D721Med (cell line): Measurements from ENCODE around the gene SLC26A2.

ENCODE experiments used
- DNase-seq: peaks from one replicate; pipeline ENCODE4 v3.0.0; 2011; ENCODE audit warnings: low spot score; ENCODE audit not compliant: insufficient read length
- FAIRE-seq: peaks from 2 replicates; lab custom pipeline; 2011; peaks lifted over from hg19 to GRCh38; lab: Jason Lieb, UNC
- TF ChIP-seq, protein P1 (sequence below): IDR thresholded peaks from 2 replicates; pipeline ENCODE4 v1.5.1; 2012; ENCODE audit warnings: mild to moderate bottlenecking, control low read depth; ENCODE audit not compliant: insufficient read depth; ENCODE audit errors: missing control alignments

Gene SLC26A2

DNA sequence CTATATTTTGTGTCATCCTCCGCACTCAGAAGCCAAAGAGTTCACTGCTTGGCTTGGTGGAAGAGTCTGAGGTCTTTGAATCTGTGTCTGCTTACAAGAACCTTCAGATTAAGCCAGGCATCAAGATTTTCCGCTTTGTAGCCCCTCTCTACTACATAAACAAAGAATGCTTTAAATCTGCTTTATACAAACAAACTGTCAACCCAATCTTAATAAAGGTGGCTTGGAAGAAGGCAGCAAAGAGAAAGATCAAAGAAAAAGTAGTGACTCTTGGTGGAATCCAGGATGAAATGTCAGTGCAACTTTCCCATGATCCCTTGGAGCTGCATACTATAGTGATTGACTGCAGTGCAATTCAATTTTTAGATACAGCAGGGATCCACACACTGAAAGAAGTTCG is 20.6 kb downstream of the SLC26A2 start:
- TF ChIP-seq, protein P1, sequence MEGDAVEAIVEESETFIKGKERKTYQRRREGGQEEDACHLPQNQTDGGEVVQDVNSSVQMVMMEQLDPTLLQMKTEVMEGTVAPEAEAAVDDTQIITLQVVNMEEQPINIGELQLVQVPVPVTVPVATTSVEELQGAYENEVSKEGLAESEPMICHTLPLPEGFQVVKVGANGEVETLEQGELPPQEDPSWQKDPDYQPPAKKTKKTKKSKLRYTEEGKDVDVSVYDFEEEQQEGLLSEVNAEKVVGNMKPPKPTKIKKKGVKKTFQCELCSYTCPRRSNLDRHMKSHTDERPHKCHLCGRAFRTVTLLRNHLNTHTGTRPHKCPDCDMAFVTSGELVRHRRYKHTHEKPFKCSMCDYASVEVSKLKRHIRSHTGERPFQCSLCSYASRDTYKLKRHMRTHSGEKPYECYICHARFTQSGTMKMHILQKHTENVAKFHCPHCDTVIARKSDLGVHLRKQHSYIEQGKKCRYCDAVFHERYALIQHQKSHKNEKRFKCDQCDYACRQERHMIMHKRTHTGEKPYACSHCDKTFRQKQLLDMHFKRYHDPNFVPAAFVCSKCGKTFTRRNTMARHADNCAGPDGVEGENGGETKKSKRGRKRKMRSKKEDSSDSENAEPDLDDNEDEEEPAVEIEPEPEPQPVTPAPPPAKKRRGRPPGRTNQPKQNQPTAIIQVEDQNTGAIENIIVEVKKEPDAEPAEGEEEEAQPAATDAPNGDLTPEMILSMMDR: no peak
- FAIRE-seq: no peak
- no peak for DNase-seq

DNA sequence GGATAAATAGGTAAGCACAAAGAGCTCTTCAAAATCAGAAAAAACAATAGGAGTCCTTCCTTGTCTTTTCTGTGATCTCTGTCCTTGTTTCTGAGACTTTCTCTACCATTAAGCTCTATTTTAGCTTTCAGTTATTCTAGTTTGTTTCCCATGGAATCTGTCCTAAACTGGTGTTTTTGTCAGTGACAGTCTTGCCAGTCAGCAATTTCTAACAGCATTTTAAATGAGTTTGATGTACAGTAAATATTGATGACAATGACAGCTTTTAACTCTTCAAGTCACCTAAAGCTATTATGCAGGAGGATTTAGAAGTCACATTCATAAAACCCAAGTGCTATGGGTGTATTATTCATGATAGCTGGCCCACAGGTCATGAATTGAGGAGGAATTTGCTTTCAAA is 21.9 kb downstream of the SLC26A2 start:
- TF ChIP-seq, protein P1: no peak
- DNase-seq (no peak), FAIRE-seq (peak; percentile 35)

DNA sequence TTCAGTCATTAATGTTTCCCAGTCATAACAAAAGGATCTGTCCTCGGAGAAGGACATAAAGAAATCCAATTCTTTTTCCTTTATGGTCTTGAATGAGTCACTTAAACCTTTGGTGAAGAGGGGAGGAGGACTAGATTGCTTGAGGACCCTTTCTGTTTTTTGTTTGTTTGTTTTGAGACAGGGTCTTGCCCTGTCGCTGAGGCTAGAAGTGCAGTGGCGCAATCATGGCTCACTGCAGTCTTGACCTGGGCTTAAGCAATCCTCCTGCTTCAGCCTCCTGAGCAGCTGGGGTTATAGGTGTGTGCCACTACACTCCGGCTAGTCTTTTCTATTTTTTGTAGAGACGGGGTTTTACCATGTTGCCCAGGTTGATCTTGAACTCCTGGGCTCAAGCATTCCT is 27.6 kb downstream of the SLC26A2 start:
- TF ChIP-seq, protein P1: no peak
- no peak for DNase-seq
- no peak for FAIRE-seq

DNA sequence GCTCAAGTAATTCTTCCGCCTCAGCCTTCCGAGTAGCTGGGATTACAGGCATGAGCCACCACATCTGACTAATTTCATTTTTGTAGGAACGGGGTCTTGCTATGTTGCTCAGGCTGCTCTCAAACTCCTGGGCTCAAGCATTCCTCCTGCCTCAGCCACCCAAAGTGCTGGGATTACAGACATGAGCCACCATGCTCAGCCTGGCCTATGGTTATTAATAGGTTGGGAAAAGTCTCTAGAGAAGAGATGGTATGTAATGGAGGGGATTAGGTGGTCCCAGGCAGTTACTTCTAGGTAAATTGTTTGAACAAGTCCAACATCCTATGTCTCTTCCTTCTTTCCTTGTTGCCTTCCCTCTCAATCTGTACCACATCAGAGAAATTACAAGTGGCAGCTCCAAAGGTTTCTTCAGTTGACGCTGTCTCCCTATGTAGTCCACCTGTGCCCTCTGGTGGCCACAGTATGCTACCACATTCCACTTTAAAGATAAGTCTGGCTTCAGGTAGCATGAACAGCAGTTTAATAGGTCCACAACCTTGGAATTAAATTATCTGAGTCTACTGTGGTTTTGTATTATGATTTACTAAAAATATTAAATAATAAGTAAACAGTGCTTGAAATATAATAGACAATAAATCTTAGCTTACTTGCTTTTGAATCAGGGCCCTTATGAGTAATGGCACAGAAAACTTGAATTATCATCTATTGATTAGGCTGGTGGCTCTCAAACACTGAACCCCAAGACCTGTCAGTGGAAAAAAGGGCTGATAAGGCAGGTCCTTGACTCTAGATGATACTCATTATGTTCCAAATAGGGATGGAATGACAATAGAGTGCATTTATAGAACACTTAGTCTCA is 30.2 kb downstream of the SLC26A2 start:
- DNase-seq: no peak
- FAIRE-seq: peak; percentile 88
- TF ChIP-seq, protein P1: peak; percentile 98

DNA sequence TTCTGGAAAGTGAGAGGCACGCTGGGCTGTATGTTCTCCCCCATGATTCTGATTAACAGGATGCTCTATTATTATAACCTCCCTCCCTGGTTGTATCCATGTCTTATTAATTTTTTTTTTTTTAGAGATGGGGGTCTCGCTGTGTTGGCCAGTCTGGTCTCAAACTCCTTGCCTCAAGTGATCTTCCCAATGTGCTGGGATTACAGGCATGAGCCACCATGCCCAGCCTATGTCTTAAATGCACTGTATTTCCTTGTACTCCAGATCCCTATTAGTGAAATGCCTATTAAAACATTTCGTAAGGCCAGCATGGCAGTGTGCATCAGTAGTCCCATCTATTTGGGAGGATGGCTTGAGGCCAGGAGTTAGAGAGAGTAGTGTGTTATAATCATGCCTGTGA is 32.9 kb downstream of the SLC26A2 start:
- FAIRE-seq (no peak), DNase-seq (no peak)
- TF ChIP-seq, protein P1: no peak

DNA sequence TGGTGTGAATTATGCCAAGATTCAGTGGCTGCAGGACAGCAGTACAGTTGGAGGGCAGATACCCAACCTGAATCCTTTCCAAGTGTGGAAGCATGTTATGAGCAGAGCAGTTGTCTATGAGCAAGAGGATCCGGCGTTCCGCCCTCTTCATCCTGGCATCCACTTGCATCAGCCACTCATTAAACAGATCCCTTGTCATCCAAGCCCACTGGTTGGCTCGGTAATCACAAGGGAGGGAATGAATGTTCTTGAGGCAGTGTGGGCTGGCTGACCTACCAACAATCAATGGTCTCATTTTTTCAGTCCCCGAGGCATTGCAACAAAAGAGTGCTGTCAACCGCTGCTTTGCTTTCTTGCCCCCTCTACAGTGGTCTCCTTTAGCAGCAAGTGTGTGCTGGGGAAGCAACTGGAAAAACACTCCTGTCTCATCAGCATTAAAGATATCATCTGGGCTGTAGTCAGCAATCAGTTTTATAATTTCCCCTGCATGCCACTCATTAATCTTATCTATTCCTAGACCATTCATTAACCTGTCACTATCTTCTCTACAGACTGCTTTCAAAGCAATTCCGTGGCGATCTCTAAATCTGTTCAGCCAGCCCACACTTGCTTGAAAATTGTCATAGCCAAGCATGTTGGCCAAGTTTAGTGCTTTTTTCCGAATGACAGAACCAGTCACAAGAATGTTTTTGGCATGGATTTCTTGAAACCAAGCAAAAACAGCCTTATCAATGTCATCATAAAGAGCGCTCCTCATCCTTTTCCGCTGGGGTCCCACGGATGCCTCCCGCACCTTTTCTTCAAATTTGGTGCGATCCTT is 35.0 kb downstream of the SLC26A2 start:
- DNase-seq: no peak
- no peak for FAIRE-seq
- TF ChIP-seq, protein P1: no peak
